CD4-positive, alpha-beta T cell (primary cell): Measurements from ENCODE around the gene NIPA2. TPM values are rescaled to one million over a fixed set of nuclear protein-coding genes. Genes with fewer than 3 reads are reported as not detected.

Source experiments
- ATAC-seq: fragments of 200-7000 bp; cut with Tn5 transposase; one replicate; pipeline ENCODE4 v1.10.0; 2022; ENCODE audit warnings: mild to moderate bottlenecking; ENCODE audit not compliant: poor library complexity
- CTCF ChIA-PET: fragments of 350-600 bp; sonication (Branson Sonifier 250); formaldehyde crosslinking; loops from one replicate; lab custom pipeline; 2021; ENCODE audit warnings: antibody characterized with exemption, inconsistent platforms; lab: Charles Lee
- POLR2A ChIA-PET: fragments of 350-600 bp; sonication (Branson Sonifier 250); formaldehyde crosslinking; loops from one replicate; lab custom pipeline; 2021; ENCODE audit warnings: antibody characterized with exemption, inconsistent platforms; lab: Charles Lee
- DNase-seq, 14 experiments: peaks; one replicate each; pipeline ENCODE4 v3.0.0-alpha.2; 2013 to 2020; ENCODE audit warnings: mixed read lengths in 2 of 14
- H3K27ac ChIP-seq, 2 donors: one replicate each; pipeline versions ENCODE4 v1.5.1 to v1.7.0; 2013; ENCODE audit warnings: low read length in 2 of 2, low read depth in 1 of 2, mild to moderate bottlenecking in 1 of 2
- H3K27me3 ChIP-seq, 2 experiments: 1 replicate in 1 of 2; 2 replicates in 1 of 2; pipeline versions ENCODE4 v1.6.1 to v1.7.0; 2013; ENCODE audit warnings: low read length in 2 of 2, control low read depth in 1 of 2, mild to moderate bottlenecking in 1 of 2, moderate library complexity in 1 of 2; ENCODE audit not compliant: insufficient read depth in 2 of 2, control insufficient read depth in 1 of 2
- H3K36me3 ChIP-seq: one replicate; pipeline ENCODE4 v1.6.1; 2013; ENCODE audit warnings: low read length, control low read depth; ENCODE audit not compliant: insufficient read depth
- H3K4me1 ChIP-seq: one replicate; pipeline ENCODE4 v1.6.1; 2013; ENCODE audit warnings: low read length, control low read depth; ENCODE audit not compliant: insufficient read depth
- H3K4me3 ChIP-seq: one replicate; pipeline ENCODE4 v1.5.1; 2013; ENCODE audit warnings: mild to moderate bottlenecking, low read length, moderate library complexity
- H3K9me3 ChIP-seq, 2 experiments: 1 replicate in 1 of 2; 2 replicates in 1 of 2; pipeline versions ENCODE4 v1.6.1 to v1.7.0; 2013; ENCODE audit warnings: low read length in 2 of 2, mild to moderate bottlenecking in 2 of 2, control low read depth in 1 of 2, moderate library complexity in 1 of 2; ENCODE audit not compliant: control insufficient read depth in 1 of 2, insufficient read depth in 1 of 2
- H3K27ac Mint-ChIP-seq: one replicate; pipeline ENCODE4 v1.8.0; 2020; ENCODE audit warnings: mixed read lengths
- H3K27me3 Mint-ChIP-seq: one replicate; pipeline ENCODE4 v1.8.0; 2021; ENCODE audit warnings: mixed read lengths
- H3K36me3 Mint-ChIP-seq: one replicate; pipeline ENCODE4 v1.8.0; 2021; ENCODE audit warnings: low read depth, mixed read lengths
- H3K4me1 Mint-ChIP-seq: one replicate; pipeline ENCODE4 v1.8.0; 2021; ENCODE audit warnings: low read depth, mixed read lengths
- H3K4me3 Mint-ChIP-seq: one replicate; pipeline ENCODE4 v1.8.0; 2020; ENCODE audit warnings: mild to moderate bottlenecking, mixed read lengths
- H3K9me3 Mint-ChIP-seq: one replicate; pipeline ENCODE4 v1.8.0; 2020; ENCODE audit warnings: mixed read lengths
- intact Hi-C, 2 experiments: fragments of 100-400 bp; cut with DNase I in 1 of 2; cut with micrococcal nuclease in 1 of 2; formaldehyde crosslinking; loops; one replicate each; pipeline versions ENCODE4 v1.15.1 to v1.9.0; 2023 to 2025; cut with DNase I, micrococcal nuclease
- total RNA-seq, 174 experiments: library from RNA in 2 of 174; stranded (reverse) in 2 of 174; gene quantifications; one replicate each; pipeline ENCODE4 v1.2.3 and lab custom pipeline; 2021 to 2026
- TF ChIP-seq, protein P1 (sequence below): fragments of 200-600 bp; IDR thresholded peaks from one replicate; pipeline ENCODE4 v1.8.0; 2022; ENCODE audit warnings: antibody characterized with exemption, mild to moderate bottlenecking

The NIPA2 gene
- total RNA-seq, 2 experiments from 2014 or later, result 33.9 to 36.7 TPM

DNA sequence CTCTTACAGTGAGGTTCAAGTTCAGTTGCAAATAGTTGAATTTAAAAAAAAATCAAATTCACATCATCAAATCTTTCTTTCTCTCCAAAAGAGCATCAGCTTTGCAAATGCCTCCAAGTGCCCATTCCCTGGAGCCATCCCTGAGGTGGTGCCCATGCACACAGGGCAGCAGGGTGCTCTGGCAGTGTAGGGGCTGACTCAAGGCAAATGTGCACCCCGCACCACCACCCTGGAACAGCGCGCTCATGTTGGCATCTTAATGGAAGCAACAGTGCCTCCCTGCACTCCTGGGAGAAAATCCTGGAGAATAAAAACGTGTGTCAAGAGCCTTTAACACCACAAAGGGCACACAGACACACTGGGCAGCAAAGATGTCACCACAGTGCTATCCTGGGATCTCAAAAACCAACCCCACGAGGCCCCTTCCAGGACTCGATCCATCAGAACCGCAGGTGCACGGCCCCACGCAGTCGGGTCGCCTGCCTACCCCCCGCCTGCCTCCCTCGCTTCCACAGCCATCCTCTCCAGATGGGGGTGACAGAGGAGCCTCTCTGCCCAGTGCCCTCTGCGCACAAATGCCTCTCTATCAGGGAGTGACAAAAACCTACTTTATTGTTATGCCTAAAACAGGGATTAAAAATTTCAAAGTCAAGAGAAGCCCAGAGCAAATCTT is 50.8 kb downstream of the NIPA2 start:
- H3K4me3 ChIP-seq, result no peak overlapping the region
- no peaks in the 10 kb centered on the region for H3K9me3 ChIP-seq
- no peak overlapping the region for H3K4me3 Mint-ChIP-seq
- no peak for ATAC-seq
- no peak for DNase-seq
- H3K27ac Mint-ChIP-seq, result no peak overlapping the region
- no peaks in the 10 kb centered on the region for H3K9me3 Mint-ChIP-seq
- TF ChIP-seq, protein P1, sequence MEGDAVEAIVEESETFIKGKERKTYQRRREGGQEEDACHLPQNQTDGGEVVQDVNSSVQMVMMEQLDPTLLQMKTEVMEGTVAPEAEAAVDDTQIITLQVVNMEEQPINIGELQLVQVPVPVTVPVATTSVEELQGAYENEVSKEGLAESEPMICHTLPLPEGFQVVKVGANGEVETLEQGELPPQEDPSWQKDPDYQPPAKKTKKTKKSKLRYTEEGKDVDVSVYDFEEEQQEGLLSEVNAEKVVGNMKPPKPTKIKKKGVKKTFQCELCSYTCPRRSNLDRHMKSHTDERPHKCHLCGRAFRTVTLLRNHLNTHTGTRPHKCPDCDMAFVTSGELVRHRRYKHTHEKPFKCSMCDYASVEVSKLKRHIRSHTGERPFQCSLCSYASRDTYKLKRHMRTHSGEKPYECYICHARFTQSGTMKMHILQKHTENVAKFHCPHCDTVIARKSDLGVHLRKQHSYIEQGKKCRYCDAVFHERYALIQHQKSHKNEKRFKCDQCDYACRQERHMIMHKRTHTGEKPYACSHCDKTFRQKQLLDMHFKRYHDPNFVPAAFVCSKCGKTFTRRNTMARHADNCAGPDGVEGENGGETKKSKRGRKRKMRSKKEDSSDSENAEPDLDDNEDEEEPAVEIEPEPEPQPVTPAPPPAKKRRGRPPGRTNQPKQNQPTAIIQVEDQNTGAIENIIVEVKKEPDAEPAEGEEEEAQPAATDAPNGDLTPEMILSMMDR, result no peak
- CTCF ChIA-PET, result no interaction called here
- no peaks in the 10 kb centered on the region for H3K27me3 ChIP-seq
- no peaks in the 10 kb centered on the region for H3K27me3 Mint-ChIP-seq
- no peaks in the 10 kb centered on the region for H3K4me1 Mint-ChIP-seq
- no peaks in the 10 kb centered on the region for H3K4me1 ChIP-seq
- intact Hi-C loops, result loop anchor here in 1 of 2 experiments (10.0 kb wide), 1 partner anchor 86 kb away; no protein-coding TSS in a partner anchor
- H3K36me3 Mint-ChIP-seq, result no peaks in the 10 kb centered on the region
- POLR2A ChIA-PET, result no interaction called here
- H3K27ac ChIP-seq, result no peak overlapping the region
- H3K36me3 ChIP-seq, result no peaks in the 10 kb centered on the region

DNA sequence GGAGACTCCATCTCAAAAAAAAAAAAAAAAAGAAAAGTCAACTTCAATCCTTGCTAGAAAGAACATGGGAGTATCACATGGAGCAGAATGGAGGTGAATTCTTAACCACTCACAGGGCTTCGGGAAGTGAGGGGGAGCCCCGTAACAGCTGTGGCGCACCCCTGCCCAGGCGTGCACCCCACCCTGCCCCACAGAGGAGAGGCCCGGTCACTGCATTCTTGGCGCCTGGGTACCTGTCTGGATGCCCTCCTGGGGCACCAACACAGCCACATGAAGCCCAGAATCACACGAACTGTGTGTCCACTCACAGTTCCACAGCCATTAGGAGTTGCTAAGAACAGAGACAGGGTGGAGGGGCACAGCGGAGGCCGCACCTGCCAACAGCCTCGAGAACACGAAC is 51.8 kb downstream of the NIPA2 start:
- H3K36me3 ChIP-seq, result no peaks in the 10 kb centered on the region
- TF ChIP-seq, protein P1, result no peak

DNA sequence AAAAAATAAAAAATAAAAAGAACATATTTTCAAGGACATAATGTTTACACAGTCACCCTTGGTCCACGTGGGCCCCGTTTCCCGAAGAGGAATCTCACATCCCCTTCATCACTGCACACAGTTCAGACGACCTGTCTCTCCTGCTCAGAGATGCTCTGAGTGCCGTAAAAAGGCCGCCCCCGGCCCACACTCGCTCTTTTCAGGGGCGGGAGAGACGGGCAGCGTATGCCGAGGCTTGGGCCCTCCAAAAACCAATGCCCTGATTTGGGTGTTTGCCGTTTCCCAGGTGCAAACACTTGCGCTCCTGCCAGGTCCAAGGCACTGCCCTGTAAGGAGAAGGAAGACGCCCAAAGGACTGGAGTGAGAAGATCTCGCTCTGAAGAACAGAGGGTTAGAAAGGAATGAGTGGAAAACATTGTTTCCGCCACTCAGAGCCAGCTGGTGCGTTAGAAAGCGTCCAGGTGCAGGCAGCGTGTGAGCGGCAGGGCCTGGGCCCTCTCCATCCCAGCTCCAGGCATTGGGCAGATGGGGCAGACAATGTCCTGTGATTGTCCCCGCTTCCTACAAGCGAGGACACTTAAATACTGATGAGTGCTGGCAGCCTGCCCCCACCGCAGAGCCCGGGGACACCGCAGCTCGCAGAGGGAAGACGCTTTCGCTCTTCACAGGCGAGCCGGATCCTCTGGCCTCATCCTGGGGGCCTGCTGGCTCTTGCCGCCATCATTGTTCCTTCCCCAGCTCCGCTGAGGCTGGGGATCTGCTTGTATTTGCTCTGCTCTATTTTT is 53.2 kb downstream of the NIPA2 start:
- Mint-ChIP-seq H3K9me3 (no peaks in the 10 kb centered on the region), H3K27ac (no peak overlapping the region), H3K27me3 (no peaks in the 10 kb centered on the region), H3K4me3 (no peak overlapping the region), H3K4me1 (no peaks in the 10 kb centered on the region), H3K36me3 (no peaks in the 10 kb centered on the region)
- ChIA-PET POLR2A (no interaction called here), CTCF (no interaction called here)
- H3K27me3 ChIP-seq, result no peaks in the 10 kb centered on the region
- no peaks in the 10 kb centered on the region for H3K4me1 ChIP-seq
- H3K36me3 ChIP-seq, result no peaks in the 10 kb centered on the region
- no peak overlapping the region for H3K27ac ChIP-seq
- no peak overlapping the region for H3K4me3 ChIP-seq
- DNase-seq (no peak), ATAC-seq (no peak)
- intact Hi-C loops, result no loop called here
- TF ChIP-seq, protein P1, result no peak
- no peaks in the 10 kb centered on the region for H3K9me3 ChIP-seq

More for the DNA sequence above, 51.8 kb downstream of the NIPA2 start:
- ChIA-PET POLR2A (no interaction called here), CTCF (no interaction called here)
- Mint-ChIP-seq H3K36me3 (no peaks in the 10 kb centered on the region), H3K27me3 (no peaks in the 10 kb centered on the region), H3K9me3 (no peaks in the 10 kb centered on the region), H3K4me3 (no peak overlapping the region), H3K27ac (no peak overlapping the region), H3K4me1 (no peaks in the 10 kb centered on the region)
- H3K4me3 ChIP-seq, result no peak overlapping the region
- DNase-seq, result no peak
- ATAC-seq, result no peak
- intact Hi-C loops, result no loop called here
- H3K9me3 ChIP-seq, result no peaks in the 10 kb centered on the region
- H3K4me1 ChIP-seq, result no peaks in the 10 kb centered on the region
- no peak overlapping the region for H3K27ac ChIP-seq
- no peaks in the 10 kb centered on the region for H3K27me3 ChIP-seq
